Stimulated activated CD8-positive, alpha-beta memory T cell treated with anti-CD3 and anti-CD28 coated beads, Interleukin-15, amount 100 ng/mL, for 48 hours (primary cell): Measurements from ENCODE around the gene PCCA.

Experiments
- DNase-seq, 2 donors: peaks; one replicate each; pipeline ENCODE4 v3.0.0-alpha.2; 2020; ENCODE audit warnings: low read depth in 2 of 2

Gene PCCA

DNA sequence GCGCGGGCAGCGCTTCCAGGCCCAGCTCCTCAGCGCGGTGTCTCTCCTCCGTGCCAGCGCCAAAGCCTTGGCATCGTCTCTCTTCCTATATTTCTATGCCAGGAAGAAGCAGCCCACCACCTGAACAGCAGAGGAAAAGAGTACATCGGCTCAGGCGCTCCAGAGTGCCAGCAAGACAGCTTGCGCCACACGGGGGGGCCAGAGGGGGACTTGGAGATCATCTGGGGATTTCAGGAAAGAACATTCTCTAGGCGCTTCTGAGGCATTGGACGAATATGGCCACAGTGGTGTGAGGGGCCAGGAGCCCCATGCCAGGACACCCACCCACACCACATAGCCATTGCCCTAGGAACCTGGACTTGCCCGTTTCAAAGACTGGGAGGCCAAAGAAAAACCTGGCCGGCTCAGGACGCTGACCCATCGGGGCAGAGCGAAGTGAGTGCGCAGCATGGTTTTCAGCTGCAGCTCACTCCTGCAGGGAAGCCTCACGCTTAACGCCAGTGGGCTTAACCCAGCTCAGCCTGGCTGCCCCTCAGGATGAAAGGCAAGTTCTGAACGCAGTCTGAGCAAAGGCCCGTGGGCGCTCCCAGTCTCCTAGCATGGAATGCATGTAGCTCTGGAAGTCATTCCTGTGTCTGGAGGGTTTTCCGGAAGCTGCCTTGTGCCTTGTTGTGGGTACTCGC is 437.6 kb downstream of the PCCA start:
- DNase-seq: no peak

DNA sequence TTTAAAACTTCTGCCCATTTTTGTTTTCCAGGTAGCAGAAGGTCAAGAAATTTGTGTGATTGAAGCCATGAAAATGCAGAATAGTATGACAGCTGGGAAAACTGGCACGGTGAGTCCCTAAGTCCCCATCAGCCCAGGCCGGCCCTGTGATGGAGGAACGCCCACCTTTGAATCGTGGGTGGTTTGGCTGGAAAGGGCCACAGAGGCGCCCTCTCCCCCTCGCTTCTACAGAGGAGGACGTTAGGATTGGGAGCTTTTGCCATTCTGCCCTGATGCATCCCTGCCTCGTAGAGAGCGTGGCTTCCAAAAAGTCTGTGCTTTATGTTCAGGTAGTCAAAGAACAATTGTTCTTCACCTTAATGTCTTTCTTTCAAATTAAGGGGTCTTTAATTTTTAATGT is 438.8 kb downstream of the PCCA start:
- DNase-seq: no peak

DNA sequence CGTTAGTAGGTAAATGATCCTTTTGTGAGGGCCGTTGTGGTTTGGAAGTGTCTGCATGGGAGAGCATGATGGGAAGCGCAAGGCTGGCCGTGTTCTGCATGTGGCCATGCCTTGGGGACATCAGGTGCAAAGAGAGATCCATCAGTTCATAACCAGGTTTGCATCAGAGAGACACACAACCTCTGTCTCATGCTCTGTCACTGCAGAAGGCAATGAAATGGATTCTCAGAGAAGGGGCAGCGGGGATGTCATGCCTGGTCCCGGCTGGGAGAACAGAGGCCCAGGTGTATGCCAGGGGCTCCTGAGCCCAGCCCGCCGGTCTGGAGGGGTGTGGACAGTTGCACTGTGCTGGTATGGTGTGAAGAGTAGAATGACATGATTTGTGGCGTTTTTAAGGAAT is 439.5 kb downstream of the PCCA start:
- no peak for DNase-seq

DNA sequence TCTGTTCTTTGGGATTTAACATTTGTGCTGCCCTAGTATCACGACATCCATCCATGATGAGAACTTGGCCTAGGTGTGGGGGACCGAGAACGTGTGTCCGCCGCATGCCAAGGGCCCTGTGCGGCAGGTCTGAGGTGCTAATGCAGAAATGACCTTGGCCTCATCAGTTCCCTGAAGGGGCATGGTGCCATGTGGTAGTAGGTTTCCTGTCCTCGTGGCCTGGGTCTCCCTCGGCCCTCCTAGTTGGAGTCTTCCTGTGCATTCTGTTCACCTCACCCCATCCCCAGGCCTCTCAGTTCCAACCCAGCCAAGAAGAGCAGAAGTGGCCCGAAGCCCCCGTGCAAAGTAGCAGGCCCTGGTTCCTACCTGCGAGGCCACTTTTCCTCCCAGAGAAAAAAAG is 439.9 kb downstream of the PCCA start:
- no peak for DNase-seq

DNA sequence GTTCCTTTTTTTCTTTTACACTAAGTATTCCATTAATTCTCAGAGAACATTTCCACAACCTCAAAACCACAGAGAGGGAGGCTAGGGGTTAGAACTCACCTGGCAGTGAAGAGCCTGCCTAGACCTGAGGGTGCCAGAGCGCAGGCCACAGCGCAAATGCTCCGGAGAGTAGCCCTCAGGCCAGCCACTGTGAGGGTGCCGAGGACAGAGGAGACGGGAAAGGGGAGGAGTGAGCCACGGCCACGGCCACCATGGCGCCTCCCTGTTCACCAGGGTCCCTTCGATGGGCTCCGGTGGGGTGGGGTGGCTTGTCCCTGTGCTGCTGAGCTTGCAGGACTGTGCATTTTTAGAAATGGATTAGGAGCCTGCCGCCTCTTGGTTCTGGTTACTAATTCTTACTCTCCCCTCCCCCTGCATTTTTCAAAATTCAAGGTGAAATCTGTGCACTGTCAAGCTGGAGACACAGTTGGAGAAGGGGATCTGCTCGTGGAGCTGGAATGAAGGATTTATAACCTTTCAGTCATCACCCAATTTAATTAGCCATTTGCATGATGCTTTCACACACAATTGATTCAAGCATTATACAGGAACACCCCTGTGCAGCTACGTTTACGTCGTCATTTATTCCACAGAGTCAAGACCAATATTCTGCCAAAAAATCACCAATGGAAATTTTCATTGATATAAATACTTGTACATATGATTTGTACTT is 440.9 kb downstream of the PCCA start:
- no peak for DNase-seq

DNA sequence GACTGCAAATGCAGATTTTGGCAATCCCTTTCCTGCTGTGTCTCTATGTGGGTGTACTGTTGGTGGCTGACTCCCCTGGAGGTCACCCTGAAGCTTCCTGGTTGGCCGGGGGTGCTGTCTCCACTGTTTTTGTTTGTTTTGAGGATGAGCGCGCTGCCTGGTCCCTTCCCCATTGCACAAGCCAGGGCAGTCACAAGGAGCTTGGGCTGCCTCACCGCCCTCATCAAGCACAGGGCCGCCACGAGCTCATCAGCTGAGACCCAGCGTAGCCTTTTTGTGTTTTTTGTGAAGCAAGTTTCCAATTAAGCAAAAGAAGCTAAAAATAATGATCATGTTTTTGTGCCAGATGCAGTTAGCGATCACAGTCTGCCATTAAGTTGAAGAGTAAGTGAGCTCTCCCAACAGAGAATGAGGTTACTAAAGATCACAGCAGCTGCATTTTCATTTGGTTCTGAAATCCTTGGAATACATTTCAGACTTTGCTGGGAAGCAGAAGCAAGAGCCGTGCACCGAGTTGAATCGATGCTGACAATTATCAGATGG is 441.8 kb downstream of the PCCA start:
- DNase-seq: no peak

DNA sequence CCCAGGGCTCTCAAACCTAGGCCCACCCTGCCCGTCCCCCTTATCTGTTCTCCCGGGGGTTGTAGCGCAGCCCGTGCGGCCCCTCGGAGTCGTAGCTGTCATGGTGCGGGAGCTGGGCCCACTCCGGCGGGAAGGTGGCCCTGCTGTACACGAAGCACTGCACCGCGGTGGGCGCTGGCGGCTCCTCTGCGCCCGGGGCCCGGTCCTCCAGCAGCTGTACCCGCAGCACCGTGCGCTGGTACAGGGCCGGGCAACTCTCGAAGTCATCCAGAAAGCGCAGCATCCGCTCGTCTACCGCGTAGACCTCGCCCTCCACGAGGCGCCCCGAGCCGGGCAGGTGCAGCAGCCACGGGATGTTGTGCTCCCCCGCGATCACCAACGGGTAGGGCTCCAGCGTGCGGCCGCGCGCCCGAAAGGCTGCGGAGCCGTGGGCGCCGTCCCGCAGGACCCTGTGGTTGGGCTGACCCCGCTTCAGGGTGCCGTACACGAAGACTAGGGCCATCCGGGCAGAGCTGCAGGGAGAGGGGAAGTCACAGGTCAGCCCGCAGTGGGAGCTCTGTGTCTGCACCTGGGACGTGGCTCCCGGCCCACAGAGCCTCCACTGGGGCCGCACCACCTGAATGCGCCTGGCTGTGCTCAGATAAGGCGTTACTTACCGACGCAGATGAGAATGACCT is 443.3 kb downstream of the PCCA start:
- no peak for DNase-seq

DNA sequence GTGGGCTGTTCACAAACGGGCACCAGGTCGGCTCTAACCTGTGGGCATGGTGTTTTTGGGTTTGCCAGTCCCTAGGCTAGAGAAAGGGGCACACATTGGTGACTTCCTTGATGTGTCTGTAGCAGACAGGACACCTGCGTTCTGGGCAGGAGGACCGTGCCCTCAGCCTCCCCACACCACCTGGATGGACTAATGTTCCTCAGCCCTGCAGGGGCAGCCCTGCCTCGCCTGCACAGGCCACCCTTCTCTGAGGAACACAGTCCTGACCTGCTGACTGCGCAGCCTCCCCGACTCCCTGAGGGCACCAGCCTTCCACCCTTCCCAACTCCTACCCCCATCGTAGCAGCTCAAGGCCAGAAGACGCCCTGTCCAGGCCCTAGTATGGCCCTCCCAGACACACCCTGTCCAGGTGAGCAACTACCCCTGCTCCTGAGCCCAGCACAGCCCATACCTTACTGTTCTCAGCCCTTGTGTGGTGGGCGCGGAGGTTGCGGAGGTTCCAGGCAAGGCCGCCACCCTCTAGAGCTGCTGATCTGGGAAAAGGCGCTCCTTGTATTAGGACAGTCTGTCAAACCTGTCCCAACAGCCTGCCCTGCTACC is 444.0 kb downstream of the PCCA start:
- DNase-seq: no peak

DNA sequence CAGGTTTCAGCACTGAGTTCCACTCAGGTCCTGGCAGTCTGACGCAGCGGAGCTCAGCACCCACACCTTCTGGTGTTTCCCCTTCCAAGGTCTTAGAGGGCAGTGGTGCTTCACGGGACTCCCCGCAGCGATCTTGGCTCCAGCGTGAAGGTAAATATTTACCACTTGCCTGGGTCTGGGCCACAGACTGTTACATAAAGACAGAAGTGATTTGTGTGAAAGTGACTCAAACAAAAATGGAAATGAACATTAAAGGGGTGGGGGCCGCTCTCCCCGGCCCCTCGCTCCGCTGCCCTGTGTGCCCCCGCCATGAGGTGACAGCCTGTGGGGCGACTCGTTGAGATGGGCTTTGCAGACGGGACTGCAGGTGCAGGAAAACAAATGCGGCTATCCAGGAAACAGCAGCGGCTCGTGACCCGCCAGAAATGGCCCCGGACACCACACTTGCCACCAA is 444.7 kb downstream of the PCCA start:
- no peak for DNase-seq

DNA sequence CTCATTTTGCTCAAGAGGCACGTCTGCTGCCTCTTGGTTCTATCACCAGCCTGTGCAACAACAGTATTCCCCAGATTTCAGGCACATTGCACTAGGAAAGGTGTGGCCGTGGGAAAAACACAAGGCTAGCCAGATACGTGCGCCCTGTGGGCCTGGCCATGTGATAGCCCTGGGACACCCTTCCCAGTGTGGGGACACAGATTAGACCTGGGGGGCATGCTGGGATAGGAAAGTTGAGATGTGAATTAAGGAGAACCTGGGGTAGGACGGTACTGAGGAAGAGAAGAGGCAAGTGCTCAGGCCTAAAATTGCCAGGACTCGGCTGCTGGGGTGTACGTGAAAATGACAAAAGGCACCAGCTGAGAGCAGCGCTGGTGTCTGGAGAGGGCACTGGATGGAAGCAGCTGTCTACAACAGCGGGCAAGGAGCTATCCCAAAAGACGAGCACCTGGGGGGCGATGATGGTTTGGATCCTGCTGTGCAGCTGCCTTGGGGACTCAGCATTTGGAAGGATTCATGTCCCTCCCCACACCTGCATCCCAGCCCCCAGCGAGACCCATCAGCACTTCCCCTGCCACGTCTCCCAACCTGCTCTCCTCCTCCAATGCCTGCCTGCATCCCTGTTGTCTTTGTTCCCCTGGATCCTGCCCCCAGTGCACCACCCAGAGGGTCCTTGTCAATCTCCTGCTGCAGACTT is 445.4 kb downstream of the PCCA start:
- no peak for DNase-seq

DNA sequence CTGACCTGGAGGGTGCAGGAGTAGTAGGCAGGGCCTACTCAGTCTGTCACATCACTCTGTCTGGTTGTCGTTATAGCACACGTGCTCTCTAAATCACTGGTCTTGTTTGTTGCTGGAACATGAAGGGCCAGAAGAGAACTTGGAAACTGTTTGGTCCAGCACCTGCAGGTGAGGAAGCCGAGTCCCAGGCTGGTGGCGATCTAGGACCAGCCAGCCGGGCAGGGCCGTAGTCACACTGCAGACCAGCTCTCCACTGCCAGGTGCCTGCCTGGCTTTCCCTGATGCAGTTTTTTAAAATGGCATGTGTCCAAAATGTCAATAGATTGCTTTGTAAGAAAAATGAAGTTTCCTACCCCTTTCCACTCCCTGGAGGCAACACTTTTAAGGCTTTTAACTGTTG is 446.0 kb downstream of the PCCA start:
- DNase-seq: no peak

DNA sequence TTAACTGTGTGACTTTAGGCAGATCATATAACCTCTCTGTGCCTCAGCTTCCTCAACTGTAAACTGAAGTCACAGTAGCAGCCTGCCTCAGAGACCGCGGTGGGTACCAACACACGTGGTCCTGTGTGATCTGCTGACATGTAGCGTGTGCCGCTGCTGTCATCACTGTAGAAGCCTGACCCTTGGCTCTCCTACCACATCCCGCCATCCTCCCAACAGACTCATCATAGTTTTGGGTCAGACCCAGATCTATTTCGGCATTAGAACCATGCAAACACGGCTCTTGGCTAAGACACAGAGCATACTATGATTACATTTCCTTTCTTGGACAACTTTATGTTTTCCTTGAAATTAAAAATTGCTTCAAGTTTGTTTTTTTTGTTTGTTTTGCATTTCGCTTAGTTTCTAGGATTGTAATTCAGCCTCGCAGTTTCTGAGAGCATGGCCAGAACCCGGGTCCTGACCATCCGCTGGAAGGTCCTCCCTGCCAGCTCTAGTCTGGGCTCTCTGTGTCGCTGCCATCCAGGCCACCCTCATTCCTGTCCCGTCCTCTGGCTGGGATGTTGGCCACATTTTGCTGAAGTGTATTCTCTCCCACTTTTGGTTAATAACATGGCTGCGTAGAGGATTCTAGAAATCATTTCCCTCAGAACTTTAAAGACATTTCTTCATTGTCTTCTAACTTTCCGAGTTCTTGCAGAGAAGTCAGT is 446.7 kb downstream of the PCCA start:
- no peak for DNase-seq

DNA sequence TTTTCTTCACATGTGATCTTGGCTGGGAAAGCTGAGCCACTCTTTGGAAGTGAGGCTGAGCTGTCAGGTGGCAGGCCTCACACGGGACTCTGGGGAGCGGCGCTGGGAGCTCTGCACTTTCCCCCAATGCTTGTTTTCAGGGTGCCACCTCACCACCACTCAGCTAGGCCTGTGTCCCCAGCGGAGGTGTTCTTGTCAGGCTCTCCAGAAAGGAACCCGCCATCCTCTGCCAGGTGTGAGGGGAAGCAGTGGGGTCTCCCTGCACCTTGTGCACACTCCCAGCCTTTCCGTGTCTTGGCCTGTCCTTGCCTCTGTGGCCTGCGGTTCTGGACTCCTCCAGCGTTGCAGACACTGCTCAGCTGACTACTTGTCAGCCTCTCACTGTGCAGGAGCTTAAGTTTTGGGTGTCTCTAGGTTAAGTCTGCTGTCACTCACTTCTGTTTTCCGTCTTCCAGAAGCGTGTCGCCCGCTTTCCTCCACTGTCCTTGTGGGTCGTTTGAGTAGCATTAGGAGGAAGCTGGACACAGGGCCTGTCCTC is 447.8 kb downstream of the PCCA start:
- DNase-seq: no peak

DNA sequence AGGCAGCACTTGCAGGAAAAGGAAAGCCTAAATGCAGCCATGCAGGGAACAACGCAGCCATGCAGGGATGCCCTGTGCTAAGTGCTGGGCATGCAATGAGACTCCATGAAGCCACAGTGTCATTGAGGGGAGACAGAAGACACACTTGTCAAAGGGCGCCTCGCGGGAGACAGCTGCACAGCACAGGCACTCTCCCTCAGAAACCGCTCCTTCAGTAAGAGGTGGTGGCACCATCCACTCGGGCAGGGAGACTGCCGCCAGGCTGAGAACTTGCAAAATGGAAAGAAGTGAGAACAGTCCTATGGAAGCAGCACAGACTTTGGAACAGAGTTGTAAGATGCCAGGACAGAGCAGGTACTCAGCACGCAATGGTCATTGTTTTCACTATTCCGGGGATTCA is 448.6 kb downstream of the PCCA start:
- no peak for DNase-seq

DNA sequence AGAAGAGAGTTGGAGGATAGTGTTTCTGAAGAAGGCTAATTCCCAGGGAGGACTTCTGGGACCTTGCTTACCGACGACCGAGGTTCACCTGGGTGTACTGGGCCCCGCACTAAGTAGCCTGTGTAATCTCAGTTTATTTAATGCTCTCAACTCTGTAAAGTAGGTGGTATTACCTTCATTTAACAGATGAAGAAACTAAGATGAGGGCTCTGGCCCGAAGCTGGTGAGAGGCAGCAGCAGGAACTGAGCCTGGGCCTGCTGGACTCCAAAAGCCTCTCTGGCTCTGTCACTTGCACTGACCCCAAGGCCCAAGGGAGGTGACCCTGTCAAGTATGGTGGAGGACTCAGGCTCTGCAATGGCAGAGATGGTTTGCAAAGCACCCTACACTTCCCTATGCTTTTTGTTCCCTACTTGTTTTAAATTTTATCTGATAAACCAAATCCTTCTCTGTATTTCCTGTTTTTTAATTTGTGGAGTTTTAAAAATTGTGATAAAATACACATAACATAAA is 449.1 kb downstream of the PCCA start:
- no peak for DNase-seq

DNA sequence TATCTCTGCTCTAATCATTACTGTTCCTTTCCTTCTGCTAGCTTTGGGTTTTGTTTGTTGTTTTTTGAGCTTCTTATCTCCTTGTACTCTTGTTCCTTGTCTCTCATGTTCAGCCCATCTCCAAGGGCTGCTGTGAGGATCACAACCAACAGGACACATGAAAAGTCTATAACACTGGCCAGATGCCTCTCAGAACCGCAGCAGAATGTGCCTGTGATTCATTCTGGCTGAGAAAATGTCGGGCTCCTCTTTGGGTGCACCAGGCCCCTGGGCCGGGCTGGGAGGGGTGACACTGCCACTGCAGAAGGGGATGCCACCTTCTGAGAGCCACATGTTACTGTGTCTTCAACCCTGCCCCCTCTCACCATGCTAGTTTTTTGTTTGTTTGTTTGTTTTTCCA is 451.7 kb downstream of the PCCA start:
- DNase-seq: no peak

DNA sequence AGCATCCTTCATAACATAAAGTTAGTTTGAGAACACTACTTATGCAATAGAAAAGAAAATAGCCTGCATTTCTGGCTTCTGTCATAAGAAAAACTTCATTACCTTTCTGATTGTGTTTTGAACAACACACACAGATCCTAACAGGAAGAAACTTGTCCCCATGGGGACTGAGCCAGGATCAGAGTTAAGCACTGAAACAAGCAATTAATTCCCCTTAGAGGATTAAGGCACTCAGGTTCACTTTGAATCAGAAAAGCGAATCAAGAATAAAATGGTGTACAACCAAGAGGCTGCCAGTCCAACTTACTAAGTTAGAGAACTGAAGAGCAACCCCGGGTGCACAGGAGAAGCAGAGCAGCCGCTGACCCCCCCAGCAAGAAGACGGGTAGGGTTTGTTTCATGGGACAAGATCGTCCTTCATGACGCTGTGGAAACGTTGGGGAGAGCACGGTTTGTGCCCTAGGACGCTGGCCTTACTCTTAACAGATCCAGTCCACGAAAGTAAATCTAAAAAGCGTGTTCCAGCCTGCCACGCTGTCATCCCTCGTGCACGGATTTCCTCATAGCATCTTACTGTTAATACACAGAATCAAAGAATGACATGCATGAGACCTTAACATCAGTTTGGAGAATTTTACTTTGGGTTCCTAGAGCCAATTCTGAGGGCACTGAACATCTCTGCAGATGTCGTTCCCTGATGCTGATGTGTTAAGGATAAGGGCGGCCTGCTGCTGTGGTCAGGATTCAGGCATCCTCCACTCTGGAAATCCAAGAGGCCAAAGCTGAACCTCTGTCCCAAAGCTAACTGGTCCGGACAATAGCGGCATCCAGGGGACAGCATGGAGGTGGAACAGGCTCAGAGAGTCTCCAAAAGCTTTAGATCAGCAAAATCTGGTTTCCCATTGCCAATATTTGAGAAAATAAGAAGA is 453.3 kb downstream of the PCCA start:
- DNase-seq: no peak

DNA sequence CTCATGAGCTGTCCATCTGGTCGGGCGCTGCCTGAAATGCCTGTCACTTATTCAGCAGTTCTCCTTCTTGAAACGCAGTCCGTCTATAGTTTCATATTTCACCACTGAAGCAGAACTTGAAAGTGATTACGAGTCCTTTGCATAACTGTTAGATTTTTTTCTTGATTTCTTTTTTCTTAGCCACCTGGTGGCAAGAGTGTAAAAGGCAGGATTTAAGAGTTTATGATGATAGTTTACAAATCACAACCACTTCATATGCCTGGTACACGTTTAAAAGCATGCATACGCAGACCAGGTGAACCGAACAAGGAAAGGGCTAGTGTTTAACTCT is 453.9 kb downstream of the PCCA start:
- no peak for DNase-seq

DNA sequence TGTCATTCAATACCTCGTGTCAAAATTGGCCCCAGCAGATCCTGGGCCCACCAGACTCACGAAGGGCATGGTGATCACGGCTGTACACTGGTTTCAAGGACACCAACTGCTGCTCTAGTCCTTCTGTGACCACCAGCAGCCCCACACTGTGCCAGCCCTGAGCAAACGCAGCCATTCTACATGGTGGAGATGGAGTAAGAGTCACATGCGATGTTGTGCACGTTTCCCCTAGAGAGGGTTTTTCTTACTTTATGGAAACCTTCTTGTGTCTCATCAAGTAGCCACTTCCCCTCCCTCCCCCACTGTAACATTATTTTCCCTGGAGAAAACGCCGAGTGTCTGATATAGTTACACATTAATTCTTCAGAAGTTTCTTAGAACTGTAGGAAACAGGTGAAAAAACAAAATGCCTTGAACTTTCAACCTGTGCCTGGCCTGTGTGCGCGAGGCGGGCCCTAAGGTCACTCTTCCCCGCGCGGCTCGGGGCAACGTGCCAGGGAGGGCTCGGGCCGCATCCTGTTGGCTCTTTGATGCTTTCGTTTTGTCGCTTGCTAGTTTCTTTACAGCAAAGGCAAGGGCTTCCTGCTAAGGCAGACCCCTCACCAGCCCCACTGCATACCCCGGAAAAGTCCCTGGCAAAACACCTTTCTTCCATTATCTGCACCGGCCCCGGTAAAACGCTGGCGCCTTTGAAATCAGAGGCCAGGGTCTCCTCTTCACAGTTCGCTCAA is 455.1 kb downstream of the PCCA start:
- DNase-seq: no peak
